H1 (cell line): ENCODE data around the gene NAA10. TPM values are rescaled to one million over a fixed set of nuclear protein-coding genes. Genes with fewer than 3 reads are reported as not detected.

ENCODE experiments used
- CTCF ChIA-PET: fragments of 300-600 bp; sonication (Branson Sonifier 250); formaldehyde crosslinking; loops from one replicate; lab custom pipeline; 2021; ENCODE audit not compliant: partially characterized antibody; lab: Charles Lee
- POLR2A ChIA-PET: fragments of 300-600 bp; sonication (Branson Sonifier 250); formaldehyde crosslinking; loops from one replicate; lab custom pipeline; 2021; ENCODE audit warnings: inconsistent platforms; ENCODE audit not compliant: partially characterized antibody; lab: Charles Lee
- DNase-seq, 2 experiments: peaks; one replicate each; pipeline versions ENCODE4 v3.0.0 to v3.0.0-alpha.2; 2010 to 2022; ENCODE audit warnings: low spot score in 2 of 2, low read depth in 1 of 2, mixed read lengths in 1 of 2
- FAIRE-seq: peaks from 2 replicates; lab custom pipeline; 2011; peaks lifted over from hg19 to GRCh38; lab: Jason Lieb, UNC
- H2AFZ ChIP-seq: 2 replicates; pipeline ENCODE4 v1.8.1; 2012; ENCODE audit warnings: low read length, inconsistent platforms
- H2AK5ac ChIP-seq: 2 replicates; pipeline ENCODE4 v1.6.1; 2013; ENCODE audit warnings: low read depth, low read length
- H2BK120ac ChIP-seq: replicated peaks from 2 replicates; pipeline ENCODE3; 2013; ENCODE audit warnings: low read depth, low read length, inconsistent platforms
- H2BK12ac ChIP-seq: 2 replicates; pipeline ENCODE4 v1.6.1; 2013; ENCODE audit warnings: low read depth, low read length
- H2BK15ac ChIP-seq: 2 replicates; pipeline ENCODE4 v1.6.1; 2013; ENCODE audit warnings: low read length
- H2BK20ac ChIP-seq: 2 replicates; pipeline ENCODE4 v1.6.1; 2013; ENCODE audit warnings: low read length
- H2BK5ac ChIP-seq: 2 replicates; pipeline ENCODE4 v1.6.1; 2013; ENCODE audit warnings: low read depth, low read length
- H3K14ac ChIP-seq: 2 replicates; pipeline ENCODE4 v1.6.1; 2013; ENCODE audit warnings: inconsistent platforms; ENCODE audit not compliant: insufficient read length
- H3K18ac ChIP-seq: 2 replicates; pipeline ENCODE4 v1.6.1; 2013; ENCODE audit warnings: low read length; ENCODE audit errors: extremely low read depth
- H3K23ac ChIP-seq: 2 replicates; pipeline ENCODE4 v1.6.1; 2013; ENCODE audit warnings: inconsistent platforms; ENCODE audit not compliant: insufficient read length
- H3K23me2 ChIP-seq: 2 replicates; pipeline ENCODE4 v1.6.1; 2013; ENCODE audit warnings: low read depth, low read length
- H3K27ac ChIP-seq: 2 replicates; pipeline ENCODE4 v1.6.1; 2011; ENCODE audit warnings: low read depth, low read length, inconsistent platforms
- H3K27me3 ChIP-seq, 4 experiments: replicated peaks in 1 of 4; 1 replicate in 1 of 4; 2 replicates in 3 of 4; pipeline versions ENCODE4 v1.6.1 to v1.8.1; 2011 to 2013; ENCODE audit warnings: low read length in 3 of 4, mild to moderate bottlenecking in 3 of 4, inconsistent platforms in 2 of 4, mixed read lengths in 2 of 4, moderate library complexity in 1 of 4; ENCODE audit not compliant: control insufficient read depth in 3 of 4, insufficient read depth in 3 of 4; ENCODE audit errors: extremely low read depth in 1 of 4
- H3K36me3 ChIP-seq, 4 experiments: 2 replicates each; pipeline versions ENCODE4 v1.6.1 to v1.8.1; 2011 to 2013; ENCODE audit warnings: mild to moderate bottlenecking in 4 of 4, low read length in 3 of 4, moderate library complexity in 2 of 4, control low read depth in 1 of 4, inconsistent platforms in 1 of 4; ENCODE audit not compliant: insufficient read depth in 4 of 4, control insufficient read depth in 2 of 4
- H3K4ac ChIP-seq: replicated peaks from 2 replicates; pipeline ENCODE3; 2013; ENCODE audit warnings: low read length, low read depth, mixed read lengths, inconsistent platforms; ENCODE audit not compliant: insufficient read length
- H3K4me1 ChIP-seq, 4 experiments: replicated peaks in 1 of 4; 1 replicate in 1 of 4; 2 replicates in 3 of 4; pipeline versions ENCODE4 v1.6.1 to v1.8.1; 2011 to 2013; ENCODE audit warnings: low read length in 3 of 4, inconsistent platforms in 2 of 4, mixed read lengths in 1 of 4; ENCODE audit not compliant: insufficient read depth in 4 of 4, control insufficient read depth in 3 of 4
- H3K4me2 ChIP-seq, 2 experiments: 2 replicates each; pipeline versions ENCODE4 v1.6.1 to v1.8.1; 2011 to 2013; ENCODE audit warnings: low read depth in 2 of 2, low read length in 2 of 2, control low read depth in 1 of 2, inconsistent platforms in 1 of 2, mild to moderate bottlenecking in 1 of 2; ENCODE audit not compliant: insufficient read depth in 1 of 2
- H3K4me3 ChIP-seq, 4 experiments: fragments of 200-600, 300-600 bp in 1 of 4; sonication (generic), shearing (Covaris generic), sonication (Bioruptor Twin) in 1 of 4; 2 replicates each; pipeline versions ENCODE4 v1.5.1 to v1.8.1; 2011 to 2016; ENCODE audit warnings: low read length in 4 of 4, low read depth in 3 of 4, control low read depth in 2 of 4, inconsistent platforms in 2 of 4, mild to moderate bottlenecking in 2 of 4, mixed read lengths in 1 of 4, moderate library complexity in 1 of 4; ENCODE audit not compliant: insufficient read depth in 2 of 4; ENCODE audit errors: extremely low read depth in 1 of 4
- H3K56ac ChIP-seq: replicated peaks from 2 replicates; pipeline ENCODE3; 2013; ENCODE audit warnings: low read depth, mild to moderate bottlenecking, mixed read lengths, low read length, inconsistent platforms; ENCODE audit not compliant: insufficient read length
- H3K79me1 ChIP-seq: 2 replicates; pipeline ENCODE4 v1.6.1; 2013; ENCODE audit warnings: low read depth, low read length, control low read depth
- H3K79me2 ChIP-seq, 2 experiments: 2 replicates each; pipeline versions ENCODE4 v1.6.1 to v1.8.1; 2012 to 2013; ENCODE audit warnings: low read length in 2 of 2, mild to moderate bottlenecking in 2 of 2, inconsistent platforms in 1 of 2; ENCODE audit not compliant: insufficient read depth in 2 of 2, control insufficient read depth in 1 of 2
- H3K9ac ChIP-seq, 4 experiments: replicated peaks in 1 of 4; 1 replicate in 1 of 4; 2 replicates in 3 of 4; pipeline versions ENCODE4 v1.6.1 to v1.8.1; 2011 to 2013; ENCODE audit warnings: low read depth in 3 of 4, low read length in 3 of 4, control low read depth in 2 of 4, mild to moderate bottlenecking in 2 of 4, moderate library complexity in 2 of 4, inconsistent platforms in 1 of 4; ENCODE audit errors: extremely low read depth in 1 of 4
- H3K9me3 ChIP-seq, 2 experiments: 2 replicates each; pipeline versions ENCODE4 v1.6.1 to v1.8.1; 2012 to 2013; ENCODE audit warnings: mild to moderate bottlenecking in 2 of 2, moderate library complexity in 2 of 2, control low read depth in 1 of 2, inconsistent platforms in 1 of 2, low read depth in 1 of 2, low read length in 1 of 2, mixed read lengths in 1 of 2; ENCODE audit not compliant: insufficient read depth in 2 of 2
- H4K20me1 ChIP-seq, 2 experiments: replicated peaks in 1 of 2; 2 replicates each; pipeline versions ENCODE3 to v1.8.1; 2011 to 2013; ENCODE audit warnings: inconsistent platforms in 2 of 2, low read length in 2 of 2, mild to moderate bottlenecking in 1 of 2; ENCODE audit not compliant: insufficient read depth in 2 of 2, control insufficient read depth in 1 of 2
- H4K5ac ChIP-seq: 2 replicates; pipeline ENCODE4 v1.6.1; 2013; ENCODE audit warnings: low read length, low read depth, mixed read lengths, inconsistent platforms; ENCODE audit not compliant: insufficient read length
- H4K8ac ChIP-seq: 2 replicates; pipeline ENCODE4 v1.8.0; 2013; ENCODE audit warnings: mild to moderate bottlenecking, moderate library complexity, low read length, inconsistent platforms; ENCODE audit not compliant: insufficient read depth; ENCODE audit errors: extremely low read depth
- H4K91ac ChIP-seq: replicated peaks from 2 replicates; pipeline ENCODE3; 2013; ENCODE audit warnings: low read length, mixed read lengths, inconsistent platforms; ENCODE audit not compliant: insufficient read length
- NRF1 ChIP-seq: IDR thresholded peaks from 2 replicates; pipeline ENCODE4 v1.6.1; 2011; ENCODE audit warnings: mild to moderate bottlenecking, low read depth, low read length, improper control_type of control experiment
- SP4 ChIP-seq: IDR thresholded peaks from 2 replicates; pipeline ENCODE4 v1.6.1; 2012; ENCODE audit warnings: low read length, inconsistent platforms
- USF2 ChIP-seq: IDR thresholded peaks from 2 replicates; pipeline ENCODE4 v1.6.1; 2011; ENCODE audit warnings: low read length, improper control_type of control experiment
- WGBS, 2 experiments: shearing (Covaris generic) in 1 of 2; methylation state at CpG; one replicate each; pipeline versions ENCODE4 v1.1.6 to v1.1.7; 2013 to 2015; ENCODE audit warnings: low lambda C conversion rate in 2 of 2, mixed read lengths in 2 of 2, inconsistent platforms in 1 of 2, low coverage in 1 of 2, missing lambda C conversion rate in 1 of 2; ENCODE audit not compliant: insufficient replicate concordance in 2 of 2, insufficient coverage in 1 of 2, insufficient read length in 1 of 2; ENCODE audit errors: extremely low coverage in 1 of 2, missing lambda C conversion rate in 1 of 2; 5-methylcytosine and 5-hydroxymethylcytosine counted together
- polyA plus RNA-seq, 7 experiments: library from polyadenylated mRNA; depleted of rRNA in 3 of 7; stranded (reverse) in 5 of 7; unstranded in 2 of 7; fragments of >200 nt in 5 of 7; fragments of 200-250 nt in 2 of 7; gene quantifications; 1 replicate in 5 of 7; 2 replicates in 1 of 7; 4 replicates in 1 of 7; pipeline versions ENCODE4 v1.2.1 to v1.2.3, GENCODE V29; 2011 to 2013; ENCODE audit warnings: missing spikeins in 2 of 7, mixed read lengths in 2 of 7
- total RNA-seq: library from RNA; stranded (reverse); fragmentation: NEBNext Ultra II Directional; extraction: Animal tissue kit (Norgen Biotek cat#: 25700); gene quantifications from 2 replicates; pipeline ENCODE4 v1.2.1, GENCODE V29; 2021

NAA10 gene
- total and polyA plus RNA-seq, 2 of the 8 experiments (the other 6 are each of a cell fraction or from before 2014, with no cell fraction given): 80.4 to 98.8 TPM

GRCh38 chrX:153969125-153969903 lies 34.5 kb upstream of the NAA10 start:
- WGBS, 2 experiments: 14% methylated on average over 19 of the region's 25 CpGs; no CpG with 5 or more reads in 1 of the 2 experiments
- H3K79me2 ChIP-seq: peaks cover 44 to 64% of the 10 kb centered on the region in 2 experiments

More at GRCh38 chrX:153969125-153969903, 34.5 kb upstream of the NAA10 start:
- TF ChIP-seq SP4 (no peak), USF2 (no peak), NRF1 (no peak)
- H4K8ac ChIP-seq: no peak overlapping the region
- no peak overlapping the region for H2AK5ac ChIP-seq
- CTCF ChIA-PET: interaction anchor here (1.0 to 11.2 kb wide), 5 partner anchors 21 to 91 kb away, joined by 4 to 102 read pairs (median 5); partner anchors contain the start of gene RENBP
- peaks cover 18 to 29% of the 10 kb centered on the region in 2 experiments for H4K20me1 ChIP-seq
- no peak overlapping the region for H3K56ac ChIP-seq
- H4K91ac ChIP-seq: no peak overlapping the region
- peak overlapping the region; percentile 64 to 99 (median 82) for H3K4me3 ChIP-seq
- H3K14ac ChIP-seq: no peak overlapping the region
- H3K9me3 ChIP-seq: no peaks in the 10 kb centered on the region
- no peaks in the 10 kb centered on the region for H3K36me3 ChIP-seq
- H2BK120ac ChIP-seq: no peak overlapping the region
- H4K5ac ChIP-seq: no peak overlapping the region
- peak overlapping the region in 2 of 4 experiments; percentile 8 to 30; a peak in 2 of 7 replicates for H3K9ac ChIP-seq
- no peak overlapping the region for H2BK5ac ChIP-seq
- H3K4ac ChIP-seq: no peak overlapping the region
- no peak for FAIRE-seq
- no peaks in the 10 kb centered on the region for H3K27me3 ChIP-seq
- POLR2A ChIA-PET: interaction anchor here (0.9 to 4.0 kb wide), 11 partner anchors 12 to 441 kb away, joined by 3 to 26 read pairs (median 4); partner anchors contain the start of genes ARHGAP4 and RENBP
- H2BK15ac ChIP-seq: no peak overlapping the region
- H3K23ac ChIP-seq: no peak overlapping the region
- no peak overlapping the region for H3K27ac ChIP-seq
- H2BK20ac ChIP-seq: no peak overlapping the region
- peaks cover 8% of the 10 kb centered on the region; the same call in 1 of the 2 replicates for H3K23me2 ChIP-seq
- H3K4me2 ChIP-seq: peak overlapping the region; percentile 66 to 85
- H2AFZ ChIP-seq: no peak overlapping the region
- H3K18ac ChIP-seq: no peak overlapping the region; the same call in 1 of the 2 replicates
- DNase-seq: no peak
- peaks cover 1% of the 10 kb centered on the region; the same call in 1 of the 2 replicates for H3K79me1 ChIP-seq
- H2BK12ac ChIP-seq: no peak overlapping the region
- H3K4me1 ChIP-seq: peaks cover 4 to 26% (median 16%) of the 10 kb centered on the region in 4 experiments
